ENCODE data around the gene PACRGL.

GRCh38 chr4:20658456-20658855 lies 41.8 kb upstream of the PACRGL start:
- TF ChIP-seq EZH2phosphoT487 (IDR thresholded peaks at IDR 0.05; ENCODE audit: low read length) (no peak), CTCF (IDR thresholded peaks at IDR 0.05; ENCODE audit: low read length) (no peak), EZH2 (optimal IDR thresholded peaks at IDR 0.05; ENCODE audit: low read depth, low read length) (no peak)
